Stomach smooth muscle (tissue), 2 donors: ENCODE measurements around the gene ALDH3A2.
"Not testable (repeated sequence)": the region's sequence is repeated elsewhere in the genome, so short reads cannot be mapped to it uniquely, and the experiment has no call there.

ENCODE experiments used
- H3K27ac ChIP-seq: one replicate; pipeline ENCODE4 v1.7.0; 2013; ENCODE audit warnings: mild to moderate bottlenecking, low read length, inconsistent platforms
- H3K27me3 ChIP-seq, 2 donors: one replicate each; pipeline ENCODE4 v1.7.0; 2013; ENCODE audit warnings: low read length in 2 of 2; ENCODE audit not compliant: insufficient read depth in 2 of 2, control insufficient read depth in 1 of 2
- H3K36me3 ChIP-seq, 2 donors: one replicate each; pipeline ENCODE4 v1.7.0; 2013; ENCODE audit warnings: low read length in 2 of 2; ENCODE audit not compliant: control insufficient read depth in 2 of 2, insufficient read depth in 2 of 2
- H3K4me1 ChIP-seq: one replicate; pipeline ENCODE4 v1.7.0; 2013; ENCODE audit warnings: low read length; ENCODE audit not compliant: control insufficient read depth, insufficient read depth
- H3K4me3 ChIP-seq, 2 donors: one replicate each; pipeline ENCODE4 v1.7.0; 2013; ENCODE audit warnings: low read length in 2 of 2
- H3K9ac ChIP-seq, 2 donors: one replicate each; pipeline ENCODE4 v1.7.0; 2013; ENCODE audit warnings: low read length in 2 of 2, mild to moderate bottlenecking in 1 of 2
- H3K9me3 ChIP-seq, 2 donors: one replicate each; pipeline ENCODE4 v1.7.0; 2013; ENCODE audit warnings: low read length in 2 of 2; ENCODE audit not compliant: control insufficient read depth in 2 of 2
- donor health status: healthy.
- donor health status: Pancreatic carcinoma.

ALDH3A2 gene

DNA sequence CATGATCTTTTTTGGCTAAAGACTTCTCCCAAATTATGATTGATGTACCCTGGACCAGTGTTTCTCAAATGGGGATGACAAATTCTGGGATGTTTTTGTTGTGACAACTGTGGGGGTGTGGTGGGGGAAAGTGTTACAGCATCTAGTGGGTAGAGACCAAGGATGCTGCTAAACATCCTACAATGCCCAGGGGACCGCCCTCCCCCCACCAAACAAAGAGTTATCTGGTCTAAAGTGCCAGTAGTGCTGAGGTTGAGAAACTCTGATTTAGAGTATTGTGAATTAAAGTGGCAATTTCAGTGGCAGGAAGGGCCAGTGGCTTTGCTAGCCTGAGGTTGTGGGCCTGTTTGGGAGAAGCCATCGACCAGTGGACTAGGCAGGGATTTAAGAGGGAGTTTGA, 34.6 kb downstream of the ALDH3A2 start:
- Histone ChIP-seq H3K4me3 (no peak overlapping the region), H3K9ac (no peak overlapping the region), H3K27me3 (no peaks in the 10 kb centered on the region), H3K27ac (no peak overlapping the region), H3K36me3 (peaks cover 0 to 9% of the 10 kb centered on the region in 2 donors), H3K4me1 (no peaks in the 10 kb centered on the region), H3K9me3 (no peaks in the 10 kb centered on the region)

GRCh38 chr17:19684909-19685580, 36.5 kb downstream of the ALDH3A2 start:
- not testable (repeated sequence) for H3K27me3 ChIP-seq, H3K4me3 ChIP-seq, H3K36me3 ChIP-seq, H3K9ac ChIP-seq, H3K9me3 ChIP-seq, H3K4me1 ChIP-seq, H3K27ac ChIP-seq

DNA sequence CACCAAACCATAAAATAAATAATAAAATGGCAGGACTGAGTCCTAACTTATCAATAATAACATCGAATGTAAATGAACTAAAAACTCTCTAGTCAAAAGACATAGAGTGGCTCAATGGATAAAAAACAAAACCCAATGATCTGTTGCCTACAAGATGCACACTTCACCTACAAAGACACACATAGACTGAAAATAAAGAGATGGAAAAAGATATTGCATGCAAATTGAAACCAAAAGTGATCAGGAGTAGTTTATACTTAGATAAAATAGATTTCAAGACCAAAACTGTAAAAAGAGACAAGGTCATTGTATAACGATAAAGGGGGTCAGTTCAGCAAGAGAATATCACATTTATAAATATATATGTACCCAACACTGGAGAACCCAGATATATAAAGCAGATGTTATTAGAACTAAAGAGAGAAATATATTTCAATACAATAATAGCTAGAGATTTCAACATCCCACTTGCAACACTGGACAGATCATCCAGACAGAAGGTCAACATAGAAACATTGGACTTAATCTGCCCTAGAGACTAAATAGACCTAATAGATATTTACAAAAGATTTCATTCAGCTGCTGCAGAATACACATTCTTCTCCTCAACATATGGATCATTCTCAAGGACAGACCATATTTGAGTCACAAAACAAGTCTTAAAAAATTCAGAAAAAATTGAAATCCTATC, 38.0 kb downstream of the ALDH3A2 start:
- Histone ChIP-seq H3K9ac (no peak overlapping the region), H3K36me3 (no peaks in the 10 kb centered on the region), H3K4me1 (no peaks in the 10 kb centered on the region), H3K27me3 (no peaks in the 10 kb centered on the region), H3K4me3 (no peak overlapping the region), H3K9me3 (no peaks in the 10 kb centered on the region), H3K27ac (no peak overlapping the region)

DNA sequence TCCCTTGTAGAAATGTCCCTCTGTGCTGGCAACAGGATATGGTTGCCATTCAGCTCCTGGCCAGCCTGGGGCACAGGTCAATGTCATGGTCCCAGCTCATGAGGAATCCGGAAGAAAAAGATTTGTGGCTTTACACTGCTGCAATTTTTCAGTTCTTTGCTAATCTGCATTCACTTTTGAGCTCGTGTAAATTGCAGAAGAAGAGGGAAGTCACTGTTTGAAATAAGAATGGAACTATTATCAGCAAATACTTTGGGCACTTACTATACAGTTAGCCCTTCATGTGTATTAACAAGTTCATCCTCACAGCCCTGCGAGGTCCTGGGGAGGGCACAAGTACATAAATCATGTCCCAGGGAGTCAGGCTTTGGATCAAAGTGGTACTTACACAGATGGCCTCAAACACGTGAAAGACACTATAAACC, 53.7 kb downstream of the ALDH3A2 start:
- H3K36me3 ChIP-seq, result no peaks in the 10 kb centered on the region
- H3K9me3 ChIP-seq, result no peaks in the 10 kb centered on the region
- peaks cover 4% of the 10 kb centered on the region for H3K4me1 ChIP-seq

GRCh38 chr17:19703106-19703827, 54.7 kb downstream of the ALDH3A2 start:
- Histone ChIP-seq H3K4me1 (peaks cover 4% of the 10 kb centered on the region), H3K9ac (no peak overlapping the region), H3K27me3 (no peaks in the 10 kb centered on the region), H3K36me3 (no peaks in the 10 kb centered on the region), H3K9me3 (no peaks in the 10 kb centered on the region), H3K27ac (no peak overlapping the region), H3K4me3 (no peak overlapping the region)

More for the DNA sequence above, 53.7 kb downstream of the ALDH3A2 start:
- Histone ChIP-seq H3K27ac (no peak overlapping the region), H3K4me3 (no peak overlapping the region), H3K9ac (no peak overlapping the region), H3K27me3 (no peaks in the 10 kb centered on the region)

- H3K36me3 ChIP-seq, result no peaks in the 10 kb centered on the region
- no peaks in the 10 kb centered on the region for H3K9me3 ChIP-seq
- no peaks in the 10 kb centered on the region for H3K27me3 ChIP-seq
- H3K9ac ChIP-seq, result no peak overlapping the region
- H3K4me1 ChIP-seq, result peaks cover 4% of the 10 kb centered on the region
- H3K4me3 ChIP-seq, result no peak overlapping the region
- H3K27ac ChIP-seq, result no peak overlapping the region
These were observed 55.5 kb downstream of the ALDH3A2 start for GRCh38 chr17:19703828-19704613.

GRCh38 chr17:19705201-19705600, 56.6 kb downstream of the ALDH3A2 start:
- Histone ChIP-seq H3K36me3 (no peaks in the 10 kb centered on the region), H3K4me3 (no peak overlapping the region), H3K27ac (no peak overlapping the region), H3K9ac (no peak overlapping the region), H3K9me3 (no peaks in the 10 kb centered on the region), H3K27me3 (no peaks in the 10 kb centered on the region), H3K4me1 (peaks cover 4% of the 10 kb centered on the region)

GRCh38 chr17:19705771-19706770, 57.5 kb downstream of the ALDH3A2 start:
- H3K36me3 ChIP-seq, result no peaks in the 10 kb centered on the region
- no peak overlapping the region for H3K4me3 ChIP-seq
- H3K27me3 ChIP-seq, result no peaks in the 10 kb centered on the region
- peaks cover 4% of the 10 kb centered on the region for H3K4me1 ChIP-seq
- H3K9me3 ChIP-seq, result no peaks in the 10 kb centered on the region
- no peak overlapping the region for H3K9ac ChIP-seq
- H3K27ac ChIP-seq, result no peak overlapping the region

- Histone ChIP-seq H3K4me3 (no peak overlapping the region), H3K27me3 (no peaks in the 10 kb centered on the region), H3K9me3 (no peaks in the 10 kb centered on the region)
These were observed 58.5 kb downstream of the ALDH3A2 start for GRCh38 chr17:19706791-19707727.

More at GRCh38 chr17:19706791-19707727, 58.5 kb downstream of the ALDH3A2 start:
- no peak overlapping the region for H3K9ac ChIP-seq
- H3K36me3 ChIP-seq, result no peaks in the 10 kb centered on the region
- H3K4me1 ChIP-seq, result peaks cover 4% of the 10 kb centered on the region
- no peak overlapping the region for H3K27ac ChIP-seq
